ENCODE data around the gene CALY.
A peak's percentile ranks its signal among the peaks of the same experiment; 100 is the strongest.
"Not testable (repeated sequence)": the region's sequence is repeated elsewhere in the genome, so short reads cannot be mapped to it uniquely, and the experiment has no call there.

Gene CALY

GRCh38 chr10:133336577-133337369 lies at the start of gene CALY:
Gene CALY, minus strand, starts transcription at chr10:133336896. Its CDS starts 7,907 bp downstream, at chr10:133328989.
- H3K27ac ChIP-seq, result peak within 1 kb of the TSS in 3 of 21 experiments; percentile 3 to 50 (median 23)
- peak within 1 kb of the TSS; percentile 4 to 38 (median 21) for H3K4me3 ChIP-seq

GRCh38 chr10:133385214-133385613 lies 48.5 kb upstream of the CALY start:
- Histone ChIP-seq H3K27ac (no peak overlapping the region), H3K4me3 (no peak overlapping the region)

GRCh38 chr10:133384071-133384470 lies 47.4 kb upstream of the CALY start:
- Histone ChIP-seq H3K27ac (no peak overlapping the region), H3K4me3 (no peak overlapping the region)

- no peak overlapping the region for H3K27ac ChIP-seq
- H3K4me3 ChIP-seq, result no peak overlapping the region
Measured at GRCh38 chr10:133383551-133383950, 46.9 kb upstream of the CALY start.

- no peak overlapping the region for H3K27ac ChIP-seq
- no peak overlapping the region for H3K4me3 ChIP-seq
Measured at GRCh38 chr10:133381036-133381435, 44.3 kb upstream of the CALY start.

GRCh38 chr10:133379801-133380666 lies 43.3 kb upstream of the CALY start:
- peak overlapping the region in 19 of 21 experiments; percentile 49 to 87 (median 79) for H3K27ac ChIP-seq
- H3K4me3 ChIP-seq, result peak overlapping the region; percentile 73 to 96 (median 81)

- Histone ChIP-seq H3K4me3 (peak within 1 kb of the TSS; percentile 73 to 96 (median 81)), H3K27ac (peak within 1 kb of the TSS; percentile 51 to 95 (median 83))
Measured at GRCh38 chr10:133379152-133379800, 42.6 kb upstream of the CALY start, which contains the start of gene PAOX. Gene PAOX, plus strand, starts transcription at chr10:133379262. Its CDS starts 55 bp downstream, at chr10:133379317.

GRCh38 chr10:133378251-133379096 lies 41.8 kb upstream of the CALY start:
- Histone ChIP-seq H3K4me3 (peak overlapping the region; percentile 73 to 96 (median 81)), H3K27ac (peak overlapping the region in 20 of 21 experiments; percentile 37 to 95 (median 79))

- Histone ChIP-seq H3K4me3 (peak overlapping the region; percentile 73 to 96 (median 81)), H3K27ac (peak overlapping the region in 20 of 21 experiments; percentile 37 to 95 (median 79))
Measured at GRCh38 chr10:133377818-133378250, 41.1 kb upstream of the CALY start.

GRCh38 chr10:133377025-133377817 lies 40.5 kb upstream of the CALY start:
- Histone ChIP-seq H3K4me3 (peak overlapping the region in 2 of 7 experiments; percentile 73 to 96), H3K27ac (peak overlapping the region in 3 of 21 experiments; percentile 76 to 83 (median 81))

- H3K4me3 ChIP-seq, H3K27ac ChIP-seq: not testable (repeated sequence)
Measured at GRCh38 chr10:133376183-133376582, 39.5 kb upstream of the CALY start.

- H3K27ac ChIP-seq, result no peak overlapping the region
- no peak overlapping the region for H3K4me3 ChIP-seq
Measured at GRCh38 chr10:133375357-133376115, 38.8 kb upstream of the CALY start.

GRCh38 chr10:133373174-133374090 lies 36.7 kb upstream of the CALY start, which contains the start of gene ECHS1:
Gene ECHS1, minus strand, starts transcription at chr10:133373354. Its CDS starts 21 bp downstream, at chr10:133373333.
- peak within 1 kb of the TSS; percentile 57 to 86 (median 76) for H3K4me3 ChIP-seq
- H3K27ac ChIP-seq, result peak within 1 kb of the TSS; percentile 66 to 95 (median 87)

GRCh38 chr10:133372507-133372906 lies 35.8 kb upstream of the CALY start:
- Histone ChIP-seq H3K27ac (peak overlapping the region in 10 of 21 experiments; percentile 24 to 95 (median 90)), H3K4me3 (peak overlapping the region; percentile 57 to 86 (median 76))

GRCh38 chr10:133370030-133370786 lies 33.5 kb upstream of the CALY start:
- H3K4me3 ChIP-seq, result no peak overlapping the region
- no peak overlapping the region for H3K27ac ChIP-seq

All from skin epidermis (tissue), 12 donors.